Left lobe of liver (tissue), 2 donors: ENCODE results near the gene TEAD1. TPM values are rescaled to one million over a fixed set of nuclear protein-coding genes. Genes with fewer than 3 reads are reported as not detected.

ENCODE experiments used
- ATAC-seq: fragments of 200-7000 bp; cut with Tn5 transposase; one replicate; pipeline ENCODE4 v1.9.1; 2020; ENCODE audit warnings: mild to moderate bottlenecking, moderate library complexity
- DNase-seq: peaks from one replicate; pipeline ENCODE4 v3.0.0-alpha.2; 2020; ENCODE audit warnings: low spot score
- total RNA-seq: library from RNA; stranded (reverse); gene quantifications from one replicate; pipeline ENCODE4 v1.2.1, GENCODE V29; 2021
- donor health status: DM: no; HTN: no; CAD: no; lungs with moderate emphysema.
- donor health status: DM: no; HTN: yes; CAD: no.

The TEAD1 gene
- total RNA-seq, 1 donor from 2014 or later = 29.6 TPM

GRCh38 chr11:12885717-12886239 lies 211.6 kb downstream of the TEAD1 start:
- no peak for DNase-seq

DNA sequence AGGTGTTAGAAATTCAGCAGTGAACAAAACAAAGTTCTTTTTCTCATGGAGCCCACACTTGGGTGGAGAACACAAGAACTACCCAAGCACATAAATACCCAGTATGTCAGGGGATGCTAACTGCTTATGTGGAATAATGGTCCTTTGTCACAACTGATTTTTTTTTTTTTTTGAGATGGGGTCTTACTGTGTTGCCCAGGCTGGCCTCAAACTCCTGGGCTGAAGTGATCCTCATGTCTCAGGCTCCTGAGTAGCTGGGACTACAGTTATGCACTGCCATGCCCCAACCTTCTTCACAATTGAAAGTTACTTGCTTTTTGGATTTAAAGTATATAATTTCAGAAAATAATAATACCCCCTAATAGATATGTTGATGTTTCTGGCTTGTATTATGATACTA lies 212.3 kb downstream of the TEAD1 start:
- DNase-seq = no peak
- ATAC-seq = no peak

More at GRCh38 chr11:12885717-12886239, 211.6 kb downstream of the TEAD1 start:
- no peak for ATAC-seq

DNA sequence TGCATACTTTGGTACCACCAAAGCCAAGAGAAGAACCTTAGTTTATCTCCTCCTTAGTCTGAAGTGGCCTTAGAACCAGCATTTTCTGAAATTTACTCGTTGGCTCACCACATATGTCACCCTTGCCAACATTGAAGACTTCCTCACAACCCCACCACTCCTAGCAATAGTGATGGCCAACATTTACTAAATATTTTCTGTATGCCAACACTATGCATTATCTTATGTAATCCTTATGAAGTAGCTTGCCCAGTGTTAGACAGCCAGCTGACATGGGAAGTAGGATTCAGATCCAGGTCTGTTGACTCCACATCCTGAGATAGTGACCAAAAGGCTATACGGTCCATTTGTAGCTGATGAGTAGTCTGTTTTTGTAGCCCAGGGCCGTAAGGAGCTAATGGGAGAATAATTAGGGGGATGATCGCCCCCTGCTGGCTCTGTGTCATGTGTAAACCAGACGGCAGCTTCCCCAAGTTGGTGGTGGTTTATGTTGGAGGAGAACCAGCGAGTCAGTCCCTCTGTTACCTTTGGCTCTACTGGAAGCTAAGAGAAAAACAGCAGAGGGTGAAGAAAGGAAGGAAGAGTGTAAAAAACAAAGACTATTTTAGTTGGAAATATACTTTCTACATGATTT lies 214.4 kb downstream of the TEAD1 start:
- ATAC-seq = peak; percentile 96
- peak; percentile 79 for DNase-seq

DNA sequence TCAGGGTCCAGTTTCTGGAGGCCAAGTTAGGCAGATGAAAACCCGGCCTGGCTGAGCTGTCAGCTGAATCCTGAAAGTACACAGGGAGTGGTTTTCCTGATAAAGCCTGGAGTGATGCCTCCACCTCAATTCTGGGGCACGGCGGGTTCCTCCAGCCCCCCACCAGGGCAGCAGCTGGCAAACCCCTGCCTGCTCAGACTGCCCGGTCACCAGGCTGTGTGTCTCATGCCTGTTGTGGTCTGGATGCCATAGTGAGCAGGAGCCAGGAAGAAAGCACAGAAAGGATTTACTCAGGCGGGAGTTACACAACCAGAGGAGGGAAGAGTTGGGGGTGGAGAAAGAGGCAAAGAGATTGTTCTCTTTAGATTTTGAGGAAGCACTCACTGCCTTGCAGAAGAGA lies 215.0 kb downstream of the TEAD1 start:
- peak; percentile 12 for ATAC-seq
- DNase-seq = no peak

DNA sequence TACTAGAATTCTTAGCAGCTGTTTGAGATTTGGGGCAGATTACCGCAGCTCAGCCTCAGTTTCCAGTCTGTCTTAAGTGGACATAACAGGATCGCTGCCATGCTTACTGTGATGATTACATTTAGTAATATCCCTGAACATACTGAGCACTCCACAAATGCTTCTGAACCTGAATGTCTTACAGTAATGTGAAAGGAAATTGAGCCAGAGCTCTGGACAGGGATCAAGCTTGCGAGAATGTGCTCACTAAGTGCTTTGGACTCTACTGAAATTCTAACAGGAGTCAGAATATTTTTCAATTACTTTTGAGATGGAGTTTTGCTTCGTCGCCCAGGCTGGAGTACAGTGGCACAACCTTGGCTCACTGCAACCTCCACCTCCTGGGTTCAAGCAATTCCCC lies 216.3 kb downstream of the TEAD1 start:
- no peak for ATAC-seq

DNA sequence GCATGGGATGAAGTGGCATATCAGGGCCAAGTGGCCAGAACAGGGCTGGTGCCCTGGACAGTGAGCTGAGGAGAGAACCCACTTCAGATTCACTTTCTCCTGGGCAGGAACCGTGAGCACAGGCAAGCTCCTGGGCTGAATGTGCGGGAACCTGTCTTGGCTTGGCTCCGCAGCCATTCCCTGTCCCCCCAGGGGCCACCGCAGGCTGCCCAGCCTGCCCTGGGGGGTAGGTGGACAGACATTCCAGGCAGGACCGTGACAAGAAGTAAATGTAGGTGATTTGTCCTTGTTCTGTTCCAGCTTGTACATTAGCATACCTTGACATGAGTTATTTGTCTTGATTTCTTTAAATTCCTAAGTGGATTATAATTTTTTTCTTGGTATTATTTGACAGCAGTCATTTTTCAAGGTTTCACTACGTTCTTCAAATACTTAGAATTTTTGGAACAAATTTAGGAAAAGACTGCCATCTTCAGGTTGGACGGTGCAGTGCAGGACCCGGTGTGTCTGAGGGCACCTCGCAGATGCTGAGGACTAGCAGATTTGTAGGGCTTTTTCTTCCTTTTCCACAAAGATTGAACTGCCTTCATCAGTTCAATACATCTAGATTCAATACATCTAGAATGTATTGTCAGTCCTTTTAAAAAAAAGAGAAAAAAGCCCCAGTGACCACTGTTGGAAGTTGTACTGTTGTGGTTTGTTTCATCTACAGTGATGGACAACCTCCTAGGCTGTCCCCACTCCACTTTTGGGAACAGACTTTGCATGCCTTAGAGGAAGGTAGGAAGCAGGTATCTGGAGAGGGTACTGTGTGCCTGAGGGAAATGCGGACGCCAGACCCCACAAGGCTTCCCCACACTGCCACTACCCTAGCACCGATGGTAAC lies 219.8 kb downstream of the TEAD1 start:
- DNase-seq (no peak), ATAC-seq (peak; percentile 80)

More for the DNA sequence above, 216.3 kb downstream of the TEAD1 start:
- no peak for DNase-seq

- DNase-seq (no peak), ATAC-seq (peak; percentile 70)
Observed at GRCh38 chr11:12897390-12897789, 223.2 kb downstream of the TEAD1 start.

- ATAC-seq (no peak), DNase-seq (no peak)
Observed at GRCh38 chr11:12897867-12898266, 223.6 kb downstream of the TEAD1 start.

DNA sequence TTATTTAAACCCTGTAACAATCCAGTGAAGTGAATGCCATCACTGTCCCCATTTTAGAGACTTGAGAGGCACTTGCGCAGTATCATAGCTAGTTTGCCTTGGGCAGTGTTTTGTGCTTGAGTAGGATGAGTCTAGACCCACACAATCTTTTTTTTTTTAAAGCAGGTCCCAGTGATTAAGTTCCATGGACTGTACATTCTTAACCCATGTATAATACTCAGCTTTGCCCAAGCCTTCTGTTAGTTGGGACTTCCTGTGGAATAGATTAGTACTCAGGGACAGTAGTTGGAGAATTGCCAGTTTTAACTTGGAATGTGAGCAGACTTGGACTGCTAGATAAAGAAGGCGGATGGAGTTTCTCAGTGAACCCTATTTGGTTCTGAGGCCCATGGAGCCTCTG lies 226.3 kb downstream of the TEAD1 start:
- DNase-seq (no peak), ATAC-seq (peak; percentile 56)

- ATAC-seq (peak; percentile 41), DNase-seq (no peak)
Observed at GRCh38 chr11:12901272-12901671, 227.1 kb downstream of the TEAD1 start.

- no peak for DNase-seq
- ATAC-seq = no peak
Observed at GRCh38 chr11:12901874-12902481, 227.8 kb downstream of the TEAD1 start.

GRCh38 chr11:12902791-12903486 lies 228.7 kb downstream of the TEAD1 start:
- DNase-seq (no peak), ATAC-seq (peak; percentile 22)

GRCh38 chr11:12905435-12905834 lies 231.2 kb downstream of the TEAD1 start:
- DNase-seq (no peak), ATAC-seq (no peak)

GRCh38 chr11:12906501-12906900 lies 232.3 kb downstream of the TEAD1 start:
- no peak for ATAC-seq

GRCh38 chr11:12909879-12910278 lies 235.7 kb downstream of the TEAD1 start:
- DNase-seq (no peak), ATAC-seq (no peak)

More at GRCh38 chr11:12906501-12906900, 232.3 kb downstream of the TEAD1 start:
- DNase-seq = no peak

GRCh38 chr11:12914400-12914912 lies 240.2 kb downstream of the TEAD1 start:
- DNase-seq = no peak
- peak; percentile 58 for ATAC-seq

GRCh38 chr11:12915093-12915492 lies 240.9 kb downstream of the TEAD1 start:
- no peak for DNase-seq
- ATAC-seq = no peak

- ATAC-seq (no peak), DNase-seq (no peak)
Observed at GRCh38 chr11:12917822-12918221, 243.6 kb downstream of the TEAD1 start.

DNA sequence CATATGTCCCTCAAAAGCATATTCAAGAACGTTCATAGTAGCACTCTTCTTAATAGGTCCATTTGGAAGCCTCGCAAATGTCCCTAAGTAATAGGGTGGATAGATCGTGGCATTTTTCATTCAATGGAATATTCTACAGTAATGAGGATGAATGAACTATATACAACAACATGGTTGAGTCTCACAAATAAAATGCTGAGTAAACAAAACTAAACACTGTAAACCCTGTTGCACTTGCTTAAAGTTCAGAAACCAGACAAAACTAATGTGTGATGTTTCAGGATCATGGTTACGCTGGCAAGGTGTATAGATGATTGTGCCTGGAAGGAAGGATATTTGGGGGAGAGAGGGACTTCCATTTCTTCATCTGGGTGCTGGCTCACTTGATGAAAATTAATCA lies 244.4 kb downstream of the TEAD1 start:
- ATAC-seq (no peak), DNase-seq (no peak)

DNA sequence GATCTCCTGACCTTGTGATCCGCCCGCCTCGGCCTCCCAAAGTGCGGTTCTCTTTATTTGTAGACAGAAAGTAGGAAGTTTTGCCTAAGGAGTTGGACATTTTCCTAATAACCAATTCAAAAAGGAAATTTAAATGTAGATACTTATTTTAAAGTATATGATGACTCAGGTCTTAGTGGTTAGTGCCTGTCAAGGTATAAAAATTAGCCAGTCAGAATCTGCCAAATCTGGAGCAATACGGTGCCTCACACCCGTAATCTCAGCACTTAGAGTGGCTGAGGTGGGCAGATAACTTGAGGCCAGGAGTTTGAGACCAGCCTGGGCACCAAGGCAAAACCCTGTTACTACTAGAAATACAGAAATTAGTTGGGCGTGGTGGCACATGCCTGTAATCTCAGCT lies 248.2 kb downstream of the TEAD1 start:
- DNase-seq (no peak), ATAC-seq (no peak)
